Measurements from ENCODE around the gene OBP2A.

- TF ChIP-seq CTCF (IDR thresholded peaks at IDR 0.05 in 2 of 3, conservative IDR thresholded peaks at IDR 0.05 in 1 of 3; ENCODE audit: borderline replicate concordance in 1 of 3, insufficient read depth in 1 of 3, low read depth in 2 of 3, low read length in 2 of 3), result no peak
- TF ChIP-seq POLR2AphosphoS5 (IDR thresholded peaks at IDR 0.05; ENCODE audit: low read depth, low read length), result no peak
- TF ChIP-seq ZNF274 (IDR thresholded peaks at IDR 0.05; ENCODE audit: low read depth, low read length), result no peak
- TF ChIP-seq, protein P1, sequence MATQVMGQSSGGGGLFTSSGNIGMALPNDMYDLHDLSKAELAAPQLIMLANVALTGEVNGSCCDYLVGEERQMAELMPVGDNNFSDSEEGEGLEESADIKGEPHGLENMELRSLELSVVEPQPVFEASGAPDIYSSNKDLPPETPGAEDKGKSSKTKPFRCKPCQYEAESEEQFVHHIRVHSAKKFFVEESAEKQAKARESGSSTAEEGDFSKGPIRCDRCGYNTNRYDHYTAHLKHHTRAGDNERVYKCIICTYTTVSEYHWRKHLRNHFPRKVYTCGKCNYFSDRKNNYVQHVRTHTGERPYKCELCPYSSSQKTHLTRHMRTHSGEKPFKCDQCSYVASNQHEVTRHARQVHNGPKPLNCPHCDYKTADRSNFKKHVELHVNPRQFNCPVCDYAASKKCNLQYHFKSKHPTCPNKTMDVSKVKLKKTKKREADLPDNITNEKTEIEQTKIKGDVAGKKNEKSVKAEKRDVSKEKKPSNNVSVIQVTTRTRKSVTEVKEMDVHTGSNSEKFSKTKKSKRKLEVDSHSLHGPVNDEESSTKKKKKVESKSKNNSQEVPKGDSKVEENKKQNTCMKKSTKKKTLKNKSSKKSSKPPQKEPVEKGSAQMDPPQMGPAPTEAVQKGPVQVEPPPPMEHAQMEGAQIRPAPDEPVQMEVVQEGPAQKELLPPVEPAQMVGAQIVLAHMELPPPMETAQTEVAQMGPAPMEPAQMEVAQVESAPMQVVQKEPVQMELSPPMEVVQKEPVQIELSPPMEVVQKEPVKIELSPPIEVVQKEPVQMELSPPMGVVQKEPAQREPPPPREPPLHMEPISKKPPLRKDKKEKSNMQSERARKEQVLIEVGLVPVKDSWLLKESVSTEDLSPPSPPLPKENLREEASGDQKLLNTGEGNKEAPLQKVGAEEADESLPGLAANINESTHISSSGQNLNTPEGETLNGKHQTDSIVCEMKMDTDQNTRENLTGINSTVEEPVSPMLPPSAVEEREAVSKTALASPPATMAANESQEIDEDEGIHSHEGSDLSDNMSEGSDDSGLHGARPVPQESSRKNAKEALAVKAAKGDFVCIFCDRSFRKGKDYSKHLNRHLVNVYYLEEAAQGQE (IDR thresholded peaks at IDR 0.05; ENCODE audit: low read depth), result no peak
- TF ChIP-seq JUND (IDR thresholded peaks at IDR 0.05), result no peak
- no peak for TF ChIP-seq POLR2A (IDR thresholded peaks at IDR 0.05; ENCODE audit: borderline replicate concordance, extremely low read depth, insufficient read depth, insufficient read length)
- TF ChIP-seq EZH2 (IDR thresholded peaks at IDR 0.05), result no peak
Observed at GRCh38 chr9:135502873-135503321, 43.0 kb upstream of the OBP2A start.
